K562 (cell line): Measurements from ENCODE around the gene ELOA2. TPM values are rescaled to one million over a fixed set of nuclear protein-coding genes. Genes with fewer than 3 reads are reported as not detected.
A peak's percentile ranks its signal among the peaks of the same experiment; 100 is the strongest.

Experiments used
- ATAC-seq: fragments of 200-7000 bp; cut with Tn5 transposase; 3 replicates; pipeline ENCODE4 v1.9.1; 2020; ENCODE audit warnings: moderate library complexity
- Bru-seq: library from RNA; stranded (reverse); fragments of 400-500 nt; gene quantifications from one replicate; lab custom pipeline; 2021; lab: Mats Ljungman, UMichigan
- BruChase-seq, 2 experiments: library from RNA; stranded (reverse); fragments of 400-500 nt; gene quantifications; one replicate each; lab custom pipeline; 2021; lab: Mats Ljungman, UMichigan
- BruUV-seq: library from RNA; stranded (reverse); fragments of 400-500 nt; replicated peaks from 2 replicates; lab custom pipeline; 2021; lab: Mats Ljungman, UMichigan
- CTCF ChIA-PET: fragments of 300-600 bp; formaldehyde crosslinking; extraction: SDS; loops from one replicate; lab custom pipeline; 2021; ENCODE audit warnings: low intra/inter-chr PET ratio; lab: Yijun Ruan, JAX
- POLR2A ChIA-PET: fragments of 300-600, 350-650 bp; sonication (Branson Sonifier 250); formaldehyde crosslinking; extraction: SDS; loops from one replicate; lab custom pipeline; 2021; ENCODE audit warnings: antibody characterized with exemption, inconsistent platforms; lab: Yijun Ruan, JAX
- DNase-seq, 4 experiments: peaks; one replicate each; pipeline versions ENCODE4 v3.0.0 to v3.0.0-alpha.2; 2011 to 2018; ENCODE audit warnings: low spot score in 3 of 4, mixed read lengths in 3 of 4; ENCODE audit errors: extremely low read depth in 1 of 4
- FAIRE-seq: peaks from 2 replicates; lab custom pipeline; 2011; peaks lifted over from hg19 to GRCh38; lab: Jason Lieb, UNC
- H2AFZ ChIP-seq: 2 replicates; pipeline ENCODE4 v1.6.0; 2011; ENCODE audit warnings: low read depth, low read length, control low read depth, inconsistent platforms
- H3K27ac ChIP-seq: fragments of 200-600 bp; 3 replicates; pipeline ENCODE4 v1.8.0; 2011; ENCODE audit warnings: low read depth, mild to moderate bottlenecking, control low read depth, inconsistent platforms, low read length, moderate library complexity, mixed read lengths; ENCODE audit errors: extremely low read depth
- H3K27me3 ChIP-seq, 2 experiments: fragments of 300-600 bp in 1 of 2; 2 replicates in 1 of 2; 3 replicates in 1 of 2; pipeline versions ENCODE4 v1.6.0 to v1.8.0; 2011; ENCODE audit warnings: inconsistent platforms in 2 of 2, low read length in 2 of 2, mild to moderate bottlenecking in 1 of 2, mixed read lengths in 1 of 2, moderate library complexity in 1 of 2; ENCODE audit not compliant: control insufficient read depth in 2 of 2, insufficient read depth in 2 of 2
- H3K36me3 ChIP-seq: fragments of 300-600 bp; 3 replicates; pipeline ENCODE4 v1.8.0; 2011; ENCODE audit warnings: mild to moderate bottlenecking, low read length, inconsistent platforms; ENCODE audit not compliant: control insufficient read depth, insufficient read depth
- H3K4me1 ChIP-seq, 2 experiments: fragments of 200-600 bp in 1 of 2; replicated peaks in 1 of 2; 2 replicates in 1 of 2; 3 replicates in 1 of 2; pipeline versions ENCODE4 v1.5.1 to v1.8.0; 2011; ENCODE audit warnings: inconsistent platforms in 2 of 2, low read length in 2 of 2, mild to moderate bottlenecking in 1 of 2, mixed read lengths in 1 of 2, moderate library complexity in 1 of 2; ENCODE audit not compliant: control insufficient read depth in 2 of 2, insufficient read depth in 2 of 2
- H3K4me2 ChIP-seq: 2 replicates; pipeline ENCODE4 v1.6.1; 2011; ENCODE audit warnings: low read length, control low read depth, inconsistent platforms, mixed read lengths; ENCODE audit not compliant: insufficient read depth
- H3K4me3 ChIP-seq: fragments of 200-600 bp; sonication (generic), shearing (Covaris generic); 2 replicates; pipeline ENCODE4 v1.5.1; 2016; ENCODE audit warnings: control low read depth, inconsistent platforms
- H3K79me2 ChIP-seq: fragments of 200-600 bp; 3 replicates; pipeline ENCODE4 v1.8.0; 2011; ENCODE audit warnings: low read length, inconsistent platforms; ENCODE audit not compliant: control insufficient read depth, insufficient read depth
- H3K9ac ChIP-seq, 2 experiments: 2 replicates each; pipeline versions ENCODE4 v1.6.0 to v1.6.1; 2011; ENCODE audit warnings: low read depth in 2 of 2, low read length in 2 of 2, control low read depth in 1 of 2, inconsistent platforms in 1 of 2, mild to moderate bottlenecking in 1 of 2, mixed read lengths in 1 of 2; ENCODE audit not compliant: insufficient read depth in 1 of 2
- H3K9me1 ChIP-seq: one replicate; pipeline ENCODE4 v1.6.0; 2011; ENCODE audit warnings: inconsistent platforms, mild to moderate bottlenecking, low read length, moderate library complexity; ENCODE audit not compliant: control insufficient read depth, insufficient read depth
- H3K9me3 ChIP-seq: replicated peaks from 2 replicates; pipeline ENCODE4 v1.5.1; 2011; ENCODE audit warnings: low read depth, low read length, inconsistent platforms; ENCODE audit not compliant: control insufficient read depth, insufficient read depth
- H4K20me1 ChIP-seq: replicated peaks from 2 replicates; pipeline ENCODE4 v1.6.1; 2011; ENCODE audit warnings: low read length, inconsistent platforms, mixed read lengths; ENCODE audit not compliant: control insufficient read depth, insufficient read depth
- DNMT1 ChIP-seq: fragments of 450-650 bp; IDR thresholded peaks from 2 replicates; pipeline ENCODE4 v1.6.1; 2016; ENCODE audit warnings: antibody characterized with exemption, mild to moderate bottlenecking
- FOS ChIP-seq: IDR thresholded peaks from 3 replicates; pipeline ENCODE4 v1.6.1; 2011; ENCODE audit not compliant: insufficient read length; ENCODE audit errors: extremely low read depth
- HMG20A ChIP-seq: fragments of 450-650 bp; formaldehyde crosslinking; conservative IDR thresholded peaks from 2 replicates; pipeline ENCODE4 v1.4.0; 2020; ENCODE audit warnings: mild to moderate bottlenecking, mixed read lengths
- IRF2 ChIP-seq: sonication (generic); formaldehyde crosslinking; IDR thresholded peaks from 2 replicates; pipeline ENCODE4 v1.8.1; 2022; ENCODE audit warnings: mild to moderate bottlenecking, missing genetic modification reagents
- NR1H2 ChIP-seq: sonication (generic); formaldehyde crosslinking; IDR thresholded peaks from 2 replicates; pipeline ENCODE4 v1.4.0; 2020; ENCODE audit warnings: mild to moderate bottlenecking, missing genetic modification reagents
- POLR2A ChIP-seq: fragments of 450-650 bp; conservative IDR thresholded peaks from 2 replicates; pipeline ENCODE4 v1.6.1; 2016
- SAFB ChIP-seq: fragments of 200-400 bp; formaldehyde crosslinking; IDR thresholded peaks from 2 replicates; pipeline ENCODE4 v1.6.1; 2017; ENCODE audit warnings: low read depth, low read length, borderline replicate concordance
- SNRNP70 ChIP-seq: fragments of 200-400 bp; formaldehyde crosslinking; optimal IDR thresholded peaks from 2 replicates; pipeline ENCODE3; 2017; ENCODE audit warnings: low read depth, low read length
- TOE1 ChIP-seq, 2 experiments: fragments of 450-650 bp in 1 of 2; sonication (generic) in 1 of 2; formaldehyde crosslinking in 1 of 2; IDR thresholded peaks; 2 replicates each; pipeline versions ENCODE4 v1.7.1 to v1.8.0; 2016 to 2022; ENCODE audit warnings: borderline replicate concordance in 2 of 2, mild to moderate bottlenecking in 2 of 2, antibody characterized with exemption in 1 of 2, inconsistent platforms in 1 of 2, low read depth in 1 of 2, missing genetic modification reagents in 1 of 2, moderate library complexity in 1 of 2
- ZFP1 ChIP-seq: fragments of 450-650 bp; formaldehyde crosslinking; IDR thresholded peaks from 2 replicates; pipeline ENCODE4 v1.4.0; 2020; ENCODE audit warnings: mild to moderate bottlenecking, mixed read lengths
- ZKSCAN3 ChIP-seq: fragments of 250-450 bp; sonication (Bioruptor Pico); IDR thresholded peaks from 2 replicates; pipeline ENCODE4 v1.4.0; 2020
- ZNF551 ChIP-seq: fragments of 250-450 bp; sonication (Bioruptor Pico); IDR thresholded peaks from 2 replicates; pipeline ENCODE4 v1.5.0; 2021; ENCODE audit warnings: mild to moderate bottlenecking, moderate library complexity
- ZNF589 ChIP-seq: fragments of 200-800 bp; sonication (Bioruptor generic); IDR thresholded peaks from 2 replicates; pipeline ENCODE4 v1.6.1; 2016; ENCODE audit warnings: low read depth, missing genetic modification characterization, missing compliant biosample characterization
- ZNF655 ChIP-seq: fragments of 250-450 bp; sonication (Bioruptor Pico); IDR thresholded peaks from 2 replicates; pipeline ENCODE4 v1.5.0; 2021
- WGBS: fragments of 100-300 bp; shearing (Covaris generic); methylation state at CpG from one replicate; pipeline ENCODE4 v1.1.6; 2016; ENCODE audit warnings: low coverage, mixed read lengths; ENCODE audit not compliant: insufficient coverage; ENCODE audit errors: missing lambda C conversion rate; 5-methylcytosine and 5-hydroxymethylcytosine counted together
- in situ Hi-C: fragments of 300-500 bp; cut with MboI; formaldehyde crosslinking; loops from 4 replicates; pipeline ENCODE4 v1.15.0; 2018; ENCODE audit warnings: inconsistent platforms, mixed read lengths
- intact Hi-C: fragments of 100-400 bp; cut with micrococcal nuclease; formaldehyde crosslinking; loops from 2 replicates; pipeline ENCODE4 v1.14.2; 2022
- long read RNA-seq, 3 experiments: library from polyadenylated mRNA in 2 of 3; library from RNA in 1 of 3; unstranded in 2 of 3; stranded (forward) in 1 of 3; transcript quantifications; one replicate each; pipeline ENCODE4 v2.0.0, GENCODE V29; 2019 to 2022
- polyA minus RNA-seq, 3 experiments: library from RNA; depleted of rRNA, polyadenylated mRNA; stranded (reverse); fragments of >200 nt; gene quantifications; 2 replicates each; pipeline ENCODE4 v1.2.3, GENCODE V29; 2011
- polyA plus RNA-seq, 8 experiments: library from polyadenylated mRNA; depleted of rRNA in 4 of 8; stranded (reverse) in 5 of 8; unstranded in 3 of 8; fragments of >200 nt; fragmentation: Nextera tagmentation in 2 of 8; fragmentation: Illumina TruSeq in 1 of 8; extraction: Ambion mirVana in 2 of 8; extraction: Trizol in 1 of 8; gene quantifications; 2 replicates each; pipeline versions ENCODE4 v1.2.1 to v1.2.3, GENCODE V29; 2011 to 2014; ENCODE audit warnings: inconsistent platforms in 1 of 8, missing spikeins in 1 of 8
- total RNA-seq, 7 experiments: library from RNA; depleted of rRNA in 6 of 7; stranded (reverse); fragments of >200 nt in 6 of 7; fragmentation: Illumina TruSeq in 2 of 7; extraction: Trizol in 2 of 7; gene quantifications; 2 replicates each; pipeline versions ENCODE4 v1.2.1 to v1.2.3, GENCODE V29; 2011 to 2021; ENCODE audit warnings: low replicate concordance in 1 of 7

Gene ELOA2, protein sequence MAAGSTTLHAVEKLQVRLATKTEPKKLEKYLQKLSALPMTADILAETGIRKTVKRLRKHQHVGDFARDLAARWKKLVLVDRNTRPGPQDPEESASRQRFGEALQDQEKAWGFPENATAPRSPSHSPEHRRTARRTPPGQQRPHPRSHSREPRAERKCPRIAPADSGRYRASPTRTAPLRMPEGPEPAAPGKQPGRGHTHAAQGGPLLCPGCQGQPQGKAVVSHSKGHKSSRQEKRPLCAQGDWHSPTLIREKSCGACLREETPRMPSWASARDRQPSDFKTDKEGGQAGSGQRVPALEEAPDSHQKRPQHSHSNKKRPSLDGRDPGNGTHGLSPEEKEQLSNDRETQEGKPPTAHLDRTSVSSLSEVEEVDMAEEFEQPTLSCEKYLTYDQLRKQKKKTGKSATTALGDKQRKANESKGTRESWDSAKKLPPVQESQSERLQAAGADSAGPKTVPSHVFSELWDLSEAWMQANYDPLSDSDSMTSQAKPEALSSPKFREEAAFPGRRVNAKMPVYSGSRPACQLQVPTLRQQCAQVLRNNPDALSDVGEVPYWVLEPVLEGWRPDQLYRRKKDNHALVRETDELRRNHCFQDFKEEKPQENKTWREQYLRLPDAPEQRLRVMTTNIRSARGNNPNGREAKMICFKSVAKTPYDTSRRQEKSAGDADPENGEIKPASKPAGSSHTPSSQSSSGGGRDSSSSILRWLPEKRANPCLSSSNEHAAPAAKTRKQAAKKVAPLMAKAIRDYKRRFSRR
- not detected in 2 replicates for total RNA-seq (2011; cell fraction: chromatin; rRNA removed; ENCODE audit: low replicate concordance)
- not detected in 2 replicates for total RNA-seq (2011; cell fraction: nucleolus; rRNA removed)
- not detected in 2 replicates for total RNA-seq (2011; cell fraction: nucleoplasm; rRNA removed)
- total RNA-seq (2014; rRNA removed) (not detected in 2 replicates), total RNA-seq (2014; rRNA removed; fragmentation: Illumina TruSeq; extraction: Trizol) (not detected in 2 replicates), total RNA-seq (2015; rRNA removed; fragmentation: Illumina TruSeq; extraction: Trizol) (not detected in 2 replicates), total RNA-seq (2021) (not detected in 2 replicates), polyA plus RNA-seq (2011; rRNA removed) (not detected in 2 replicates), polyA plus RNA-seq (2014; fragmentation: Illumina TruSeq; extraction: Trizol) (not detected in 2 replicates), polyA plus RNA-seq (2014; fragmentation: Nextera tagmentation; extraction: Ambion mirVana) (not detected), polyA plus RNA-seq (2014; rRNA removed) (not detected in 2 replicates), polyA minus RNA-seq (2011; rRNA and poly(A)+ RNA removed) (not detected in 2 replicates), Bru-seq, nascent RNA (not detected), BruChase-seq, experiment 1, labeled RNA remaining after a 2-hour chase (not detected), BruChase-seq, experiment 2, labeled RNA remaining after a 6-hour chase (not detected)
- not detected in 2 replicates for polyA plus RNA-seq (2011; cell fraction: cytosol; rRNA removed)
- not detected in 2 replicates for polyA plus RNA-seq (2011; cell fraction: nucleus; rRNA removed)
- polyA plus RNA-seq (2012): not detected in 2 replicates
- polyA minus RNA-seq (2011; cell fraction: cytosol; rRNA and poly(A)+ RNA removed): not detected in 2 replicates
- not detected in 2 replicates for polyA minus RNA-seq (2011; cell fraction: nucleus; rRNA and poly(A)+ RNA removed)
- long read RNA-seq, experiment 1: 0 reads
- long read RNA-seq, experiment 2: 0 reads
- long read RNA-seq, experiment 3: 0 reads

DNA sequence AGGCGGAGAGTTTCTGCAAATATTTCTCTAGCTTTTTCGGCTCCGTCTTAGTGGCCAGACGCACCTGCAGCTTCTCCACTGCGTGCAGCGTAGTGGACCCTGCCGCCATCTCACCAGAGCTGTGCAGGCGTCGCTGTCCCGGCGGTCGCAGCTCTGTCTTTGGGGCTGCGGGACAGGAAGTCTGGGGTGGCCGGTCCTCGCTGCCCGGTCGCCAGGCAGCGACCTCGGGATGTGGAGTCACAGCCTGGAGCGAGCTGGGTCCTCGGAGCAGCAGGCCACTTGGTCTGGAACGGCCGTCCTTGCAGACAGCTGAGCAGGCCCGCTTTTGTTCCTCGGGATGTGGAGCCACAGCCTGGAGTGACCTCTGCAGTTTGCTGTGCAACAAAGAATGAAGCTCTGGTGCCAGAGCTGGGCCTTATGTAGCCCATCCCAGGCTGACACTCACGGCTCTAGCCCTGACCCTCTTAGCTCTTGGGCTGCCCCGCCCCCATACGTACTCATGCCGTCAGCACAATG, at the start of gene ELOA2:
Gene ELOA2 (minus strand): TSS at position 466 of the 516 bp plus-strand sequence. CDS start 357 bp downstream, at position 109.
- Histone ChIP-seq H3K9me3 (no peaks in the 10 kb centered on the region), H3K9ac (no peak within 1 kb of the TSS), H4K20me1 (no peaks in the 10 kb centered on the region), H3K4me1 (peaks cover 0 to 7% of the 10 kb centered on the region in 2 experiments; a peak in 2 of 5 replicates), H3K27me3 (peaks cover 21 to 37% of the 10 kb centered on the region in 2 experiments), H3K9me1 (no peaks in the 10 kb centered on the region), H3K27ac (no peak within 1 kb of the TSS), H3K79me2 (no peaks in the 10 kb centered on the region), H3K4me2 (no peak within 1 kb of the TSS), H3K36me3 (no peaks in the 10 kb centered on the region), H3K4me3 (no peak within 1 kb of the TSS), H2AFZ (no peak within 1 kb of the TSS)
- no peak for ATAC-seq
- ChIA-PET CTCF (no interaction called here), POLR2A (no interaction called here)
- in situ Hi-C loops: no loop called here
- no peak for FAIRE-seq
- intact Hi-C loops: no loop called here
- WGBS: 1% methylated on average over 9 of the region's 29 CpGs
- BruUV-seq: no TSS peak
- DNase-seq: peak in 1 of 4 experiments; percentile 7
- TF ChIP-seq NR1H2 (CRISPR knock-in tag) (no peak), ZFP1 (no peak), SNRNP70 (no peak), POLR2A (no peak), ZKSCAN3 (CRISPR knock-in tag) (no peak), ZNF655 (CRISPR knock-in tag) (no peak), HMG20A (CRISPR knock-in tag) (no peak), IRF2 (CRISPR knock-in tag) (no peak), SAFB (no peak), ZNF551 (CRISPR knock-in tag) (no peak), FOS (no peak), TOE1 (IDR thresholded peaks at IDR 0.05; ENCODE audit: borderline replicate concordance) (no peak), TOE1 (CRISPR knock-in tag; IDR thresholded peaks at IDR 0.05; ENCODE audit: borderline replicate concordance, low read depth) (no peak), ZNF589 (CRISPR knock-in tag) (no peak), DNMT1 (no peak)
